NCI-H345 (cell line): ENCODE data around the gene TBC1D1.

Source experiments
- DNase-seq: peaks from one replicate; lab custom pipeline; 2025; lab: John Stamatoyannopoulos, UW

TBC1D1 gene, protein sequence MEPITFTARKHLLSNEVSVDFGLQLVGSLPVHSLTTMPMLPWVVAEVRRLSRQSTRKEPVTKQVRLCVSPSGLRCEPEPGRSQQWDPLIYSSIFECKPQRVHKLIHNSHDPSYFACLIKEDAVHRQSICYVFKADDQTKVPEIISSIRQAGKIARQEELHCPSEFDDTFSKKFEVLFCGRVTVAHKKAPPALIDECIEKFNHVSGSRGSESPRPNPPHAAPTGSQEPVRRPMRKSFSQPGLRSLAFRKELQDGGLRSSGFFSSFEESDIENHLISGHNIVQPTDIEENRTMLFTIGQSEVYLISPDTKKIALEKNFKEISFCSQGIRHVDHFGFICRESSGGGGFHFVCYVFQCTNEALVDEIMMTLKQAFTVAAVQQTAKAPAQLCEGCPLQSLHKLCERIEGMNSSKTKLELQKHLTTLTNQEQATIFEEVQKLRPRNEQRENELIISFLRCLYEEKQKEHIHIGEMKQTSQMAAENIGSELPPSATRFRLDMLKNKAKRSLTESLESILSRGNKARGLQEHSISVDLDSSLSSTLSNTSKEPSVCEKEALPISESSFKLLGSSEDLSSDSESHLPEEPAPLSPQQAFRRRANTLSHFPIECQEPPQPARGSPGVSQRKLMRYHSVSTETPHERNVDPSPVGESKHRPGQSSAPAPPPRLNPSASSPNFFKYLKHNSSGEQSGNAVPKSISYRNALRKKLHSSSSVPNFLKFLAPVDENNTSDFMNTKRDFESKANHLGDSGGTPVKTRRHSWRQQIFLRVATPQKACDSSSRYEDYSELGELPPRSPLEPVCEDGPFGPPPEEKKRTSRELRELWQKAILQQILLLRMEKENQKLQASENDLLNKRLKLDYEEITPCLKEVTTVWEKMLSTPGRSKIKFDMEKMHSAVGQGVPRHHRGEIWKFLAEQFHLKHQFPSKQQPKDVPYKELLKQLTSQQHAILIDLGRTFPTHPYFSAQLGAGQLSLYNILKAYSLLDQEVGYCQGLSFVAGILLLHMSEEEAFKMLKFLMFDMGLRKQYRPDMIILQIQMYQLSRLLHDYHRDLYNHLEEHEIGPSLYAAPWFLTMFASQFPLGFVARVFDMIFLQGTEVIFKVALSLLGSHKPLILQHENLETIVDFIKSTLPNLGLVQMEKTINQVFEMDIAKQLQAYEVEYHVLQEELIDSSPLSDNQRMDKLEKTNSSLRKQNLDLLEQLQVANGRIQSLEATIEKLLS (N-terminal part only)

DNA sequence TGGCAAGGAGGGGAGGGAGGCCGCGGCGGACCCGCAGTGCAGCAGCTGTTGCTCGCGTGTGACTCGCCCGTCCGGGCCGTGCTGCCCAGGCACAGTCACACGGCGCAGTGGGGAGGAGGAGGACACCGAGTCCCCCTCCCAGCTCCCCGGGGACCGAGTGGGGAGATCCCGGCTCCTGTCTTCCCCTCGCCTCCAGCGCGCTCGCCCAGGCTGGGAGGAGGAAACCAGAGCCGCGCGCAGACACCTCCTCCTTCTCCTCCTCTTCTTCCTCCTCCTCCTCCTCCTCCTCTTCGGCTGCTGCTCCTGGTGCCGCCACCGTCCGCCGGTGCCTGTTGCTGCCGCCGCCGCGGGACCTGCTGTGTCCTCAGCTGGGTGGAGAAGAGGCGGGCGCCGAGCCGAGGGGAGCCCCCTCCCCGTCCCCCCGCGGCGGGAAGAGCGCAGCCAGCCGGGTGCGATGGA, at the start of gene TBC1D1:
Gene TBC1D1 (plus strand): TSS at position 284 of the 459 bp plus-strand sequence. CDS start 11,012 bp downstream, outside the sequence.
- no peak for DNase-seq

DNA sequence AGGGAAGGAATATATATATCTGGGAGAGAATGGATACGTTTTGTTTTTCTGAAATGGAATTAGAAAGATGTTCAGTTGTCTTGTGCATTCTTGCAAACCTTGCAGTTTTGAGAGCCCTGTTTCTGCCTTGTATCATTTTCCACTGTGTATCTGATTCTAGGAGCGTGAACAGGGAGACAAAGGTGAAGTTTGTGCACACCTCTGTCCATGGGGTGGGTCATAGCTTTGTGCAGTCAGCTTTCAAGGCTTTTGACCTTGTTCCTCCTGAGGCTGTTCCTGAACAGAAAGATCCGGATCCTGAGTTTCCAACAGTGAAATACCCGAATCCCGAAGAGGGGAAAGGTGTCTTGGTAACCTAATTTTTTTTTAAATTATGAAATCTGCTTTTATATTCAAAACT, 46.7 kb upstream of the TBC1D1 start:
- no peak for DNase-seq

DNA sequence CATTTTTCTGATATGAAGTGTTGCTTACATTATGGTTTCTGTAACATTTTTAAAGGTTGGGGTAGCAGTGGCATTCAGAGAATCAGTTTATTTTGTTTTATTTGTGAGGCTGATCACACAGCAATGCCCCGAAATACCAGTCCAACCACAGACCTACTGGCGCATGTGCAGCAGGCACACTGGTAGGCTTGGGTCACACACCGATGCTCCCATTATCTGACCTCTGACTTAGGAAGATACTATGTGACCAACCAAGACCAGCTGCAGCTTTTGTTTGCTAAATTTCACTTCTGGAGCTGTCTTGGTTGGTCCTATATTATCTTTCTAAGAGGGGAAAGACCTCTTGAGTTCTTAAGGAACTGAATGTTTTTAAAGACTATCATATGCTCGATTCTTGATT, 45.7 kb upstream of the TBC1D1 start:
- no peak for DNase-seq

DNA sequence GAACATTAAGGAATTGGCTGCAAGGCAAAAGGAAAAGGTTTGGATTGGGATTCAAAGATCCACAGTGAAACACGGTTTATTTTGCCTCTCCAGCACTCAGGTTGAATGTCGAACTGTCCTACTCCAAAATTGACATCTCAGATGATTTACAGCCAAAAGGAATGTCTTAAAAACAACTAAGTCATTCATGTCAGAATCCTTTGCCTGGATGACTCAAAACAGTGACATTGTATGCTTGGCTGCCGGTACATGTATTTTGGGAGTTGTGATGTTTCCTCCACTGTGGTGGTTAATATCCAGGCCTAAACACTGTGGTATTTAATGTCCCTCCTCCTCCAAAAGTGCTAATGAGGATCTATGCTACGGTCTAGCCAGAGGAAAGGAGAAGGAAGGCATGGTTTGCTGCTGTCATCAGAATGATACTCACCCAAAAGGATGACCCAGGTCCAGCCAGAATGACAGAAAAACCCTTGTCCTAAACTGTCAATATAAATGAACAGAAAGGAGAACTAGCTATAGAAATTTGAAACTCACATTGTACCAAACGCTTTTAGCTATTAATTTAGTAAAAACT, 43.5 kb upstream of the TBC1D1 start:
- DNase-seq: no peak

DNA sequence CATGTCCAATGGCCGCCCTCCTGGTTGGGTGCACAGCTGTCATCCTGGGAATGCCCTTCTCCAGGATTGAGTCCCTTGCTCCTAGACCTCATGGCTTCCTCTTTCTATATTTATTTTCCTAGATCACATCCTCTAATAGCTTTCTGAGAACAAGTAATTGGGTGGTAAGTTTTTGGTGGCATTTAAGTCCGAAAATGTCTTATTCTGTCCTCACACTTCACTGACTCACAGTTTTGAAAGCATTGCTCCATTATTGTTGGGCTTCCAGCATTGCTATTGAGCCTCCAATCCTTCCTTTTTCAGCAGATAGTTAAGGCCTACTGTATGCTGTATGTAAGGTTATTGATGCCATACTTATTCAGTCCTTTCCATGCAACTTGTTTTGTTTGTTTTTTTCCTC, 38.5 kb upstream of the TBC1D1 start:
- no peak for DNase-seq

DNA sequence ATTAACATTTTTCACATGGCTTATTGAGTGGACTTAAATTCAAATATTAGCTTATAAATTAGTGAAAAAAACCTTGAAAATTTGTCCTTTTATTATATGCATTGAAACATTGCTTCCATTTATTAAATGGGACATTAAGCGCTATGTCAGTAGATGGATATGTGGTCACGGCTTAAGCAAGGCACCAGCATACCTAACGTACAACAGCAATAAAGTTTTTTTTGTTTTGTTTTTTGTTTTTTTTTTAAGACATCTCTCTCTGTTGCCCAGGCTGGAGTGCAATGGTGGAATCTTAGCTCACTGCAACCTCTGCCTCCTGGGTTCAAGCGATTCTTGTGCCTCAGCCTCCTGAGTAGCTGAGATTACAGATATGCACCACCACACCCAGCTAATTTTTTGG, 32.8 kb upstream of the TBC1D1 start:
- no peak for DNase-seq

DNA sequence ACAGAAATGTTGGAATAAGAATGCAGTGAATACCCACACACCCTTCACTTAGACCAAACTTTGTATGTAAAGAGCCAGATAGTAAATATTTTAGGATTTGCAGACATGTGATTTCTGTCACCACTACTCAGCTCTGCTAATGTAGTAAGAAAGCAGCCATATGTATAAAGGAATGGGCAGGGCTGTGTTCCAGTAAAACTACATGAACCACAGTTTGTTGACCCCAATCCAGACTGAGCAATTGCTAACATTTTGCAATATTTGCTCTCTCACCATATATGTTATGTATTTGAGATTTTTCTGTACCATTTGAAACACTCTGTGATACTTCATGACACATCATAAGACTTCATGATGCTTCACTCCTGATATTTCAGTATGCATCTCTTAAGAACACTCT, 32.0 kb upstream of the TBC1D1 start:
- no peak for DNase-seq

DNA sequence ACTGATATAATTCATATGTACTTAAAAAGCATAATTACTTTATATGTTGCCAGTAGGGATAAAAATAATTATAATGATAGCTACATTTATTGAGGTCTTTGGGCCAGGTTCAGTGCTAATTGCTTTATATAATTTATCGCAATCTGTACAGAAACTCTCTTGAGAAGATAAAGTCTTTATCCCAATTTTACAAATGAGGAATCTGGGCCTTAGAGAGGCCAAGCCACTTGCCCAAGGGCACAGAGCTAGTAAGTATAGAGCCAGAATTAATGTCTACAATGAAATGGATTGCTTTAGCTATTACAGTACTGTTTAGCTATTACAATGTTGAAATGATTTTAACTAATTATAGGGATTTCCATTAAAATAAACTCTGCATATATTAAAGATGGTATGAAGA, 30.6 kb upstream of the TBC1D1 start:
- DNase-seq: no peak

DNA sequence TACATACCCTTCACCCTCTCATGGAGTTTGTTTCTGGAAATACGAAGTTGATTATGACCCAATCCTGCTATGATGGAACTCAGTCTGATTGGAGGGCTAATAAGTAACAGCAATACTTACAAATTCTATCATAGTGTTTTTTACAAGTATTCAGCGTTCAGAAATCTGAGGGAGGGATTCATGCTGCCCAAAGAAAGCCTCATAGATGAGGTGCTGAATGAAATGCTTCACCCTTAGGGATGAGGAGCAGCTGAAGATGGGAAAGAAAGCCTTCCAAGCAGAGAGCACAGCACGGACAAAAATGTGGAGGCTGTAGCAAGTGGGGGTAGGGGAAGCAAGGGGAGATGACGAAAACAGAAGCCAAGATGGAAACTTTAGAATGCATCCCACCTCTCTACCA, 27.9 kb upstream of the TBC1D1 start:
- DNase-seq: no peak

DNA sequence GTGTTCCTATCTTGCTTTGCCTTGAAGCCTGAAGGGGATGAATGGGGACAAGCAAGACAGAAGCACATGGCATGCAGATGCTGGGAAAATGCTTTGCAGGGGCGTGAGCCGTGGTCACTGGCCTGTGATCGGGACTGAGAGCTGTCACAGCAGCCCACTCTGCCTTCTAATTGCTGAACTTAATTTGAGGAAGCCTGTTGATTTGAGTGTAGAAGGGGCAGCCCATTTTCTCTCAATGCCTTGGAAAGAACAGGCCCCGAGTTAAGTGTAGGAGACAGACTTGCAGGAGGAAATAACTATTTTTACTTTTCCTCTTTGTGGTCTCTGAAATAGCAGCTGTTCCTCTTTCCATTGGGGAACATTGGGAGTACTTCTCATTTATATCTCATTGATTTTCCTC, 26.1 kb upstream of the TBC1D1 start:
- DNase-seq: no peak

DNA sequence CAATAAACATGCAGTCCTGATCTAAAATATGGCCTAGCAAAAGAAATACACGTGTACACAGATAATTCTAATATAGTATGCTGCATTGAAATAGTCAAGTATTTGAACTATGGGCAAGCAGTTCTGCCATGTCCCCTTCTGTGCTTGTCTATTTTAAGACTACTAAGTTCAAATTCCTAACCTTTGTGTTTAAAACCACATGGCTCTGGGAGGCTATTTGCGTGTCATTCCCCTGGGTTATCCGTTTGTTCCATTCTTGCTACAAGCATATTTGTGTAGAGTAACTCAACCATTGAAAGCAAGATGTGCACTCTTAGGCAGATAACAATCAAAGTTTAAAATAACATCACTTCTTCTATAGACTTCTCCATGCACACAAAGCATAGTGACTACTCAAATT, 25.4 kb upstream of the TBC1D1 start:
- no peak for DNase-seq

DNA sequence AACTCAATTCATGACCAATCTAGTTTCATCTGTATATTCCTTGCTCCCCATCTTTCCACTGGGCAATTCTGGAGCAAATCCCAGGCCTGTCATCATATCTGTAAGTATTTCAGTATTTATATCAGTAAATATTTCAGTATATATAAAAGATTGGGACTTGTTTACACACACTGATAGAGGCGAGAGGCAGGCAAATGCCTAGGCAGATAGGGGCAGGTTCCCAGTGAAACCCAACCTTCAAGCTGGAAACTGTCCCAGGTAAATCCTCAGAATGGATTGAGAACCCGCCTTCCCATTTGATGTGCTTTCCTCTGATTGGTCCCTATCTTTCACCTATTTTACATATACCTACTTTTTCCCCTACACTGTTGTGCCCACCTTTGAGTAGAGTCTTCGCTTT, 23.8 kb upstream of the TBC1D1 start:
- no peak for DNase-seq

DNA sequence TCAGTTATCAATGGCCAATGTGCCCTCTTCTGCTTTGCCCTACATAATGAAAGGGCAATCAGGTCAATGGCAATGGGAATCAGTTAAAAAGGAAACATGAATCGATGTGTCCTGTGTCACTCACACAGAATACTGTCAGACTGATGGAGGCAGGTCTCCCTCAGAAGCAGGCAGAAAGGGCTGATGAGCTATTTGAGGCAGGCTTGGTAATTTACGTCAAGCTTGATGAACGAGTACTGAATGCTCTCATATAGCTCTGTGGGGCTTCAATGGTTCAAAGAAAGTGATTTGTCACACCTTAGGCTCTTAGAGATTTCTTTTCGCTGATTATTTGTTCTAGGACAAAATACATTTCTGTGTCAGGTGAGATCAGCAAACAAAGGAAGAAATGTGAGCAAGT, 22.6 kb upstream of the TBC1D1 start:
- DNase-seq: no peak

DNA sequence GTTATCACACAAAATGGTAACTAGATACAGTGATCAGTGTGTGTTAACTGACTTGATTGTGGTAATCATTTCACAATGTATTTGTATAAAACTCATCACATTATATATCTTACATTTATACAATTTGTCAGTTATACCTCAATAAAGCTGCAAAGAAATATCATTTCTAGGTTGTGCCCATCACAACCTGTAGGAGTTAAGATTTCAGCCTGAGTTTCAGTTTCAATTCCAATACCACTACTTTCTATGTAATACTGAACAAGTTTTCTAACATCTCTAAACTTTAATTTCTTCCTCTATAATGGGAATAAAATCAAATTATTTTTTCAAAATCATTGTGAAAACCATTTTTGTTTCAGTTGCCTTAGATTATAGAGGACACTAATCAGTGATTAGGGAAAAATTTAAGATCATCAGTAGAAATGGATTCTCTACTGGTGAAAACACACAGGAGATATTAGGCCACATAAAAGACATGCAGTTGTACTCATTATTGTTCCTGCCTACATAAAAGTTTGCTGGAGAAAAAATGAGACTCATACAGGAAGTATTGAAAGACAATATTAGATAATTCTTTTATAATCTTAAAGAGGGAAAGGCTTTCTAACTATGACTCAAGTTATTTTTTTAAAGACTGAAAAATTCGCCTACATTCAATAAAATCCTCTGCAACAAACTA, 18.4 kb upstream of the TBC1D1 start:
- no peak for DNase-seq

DNA sequence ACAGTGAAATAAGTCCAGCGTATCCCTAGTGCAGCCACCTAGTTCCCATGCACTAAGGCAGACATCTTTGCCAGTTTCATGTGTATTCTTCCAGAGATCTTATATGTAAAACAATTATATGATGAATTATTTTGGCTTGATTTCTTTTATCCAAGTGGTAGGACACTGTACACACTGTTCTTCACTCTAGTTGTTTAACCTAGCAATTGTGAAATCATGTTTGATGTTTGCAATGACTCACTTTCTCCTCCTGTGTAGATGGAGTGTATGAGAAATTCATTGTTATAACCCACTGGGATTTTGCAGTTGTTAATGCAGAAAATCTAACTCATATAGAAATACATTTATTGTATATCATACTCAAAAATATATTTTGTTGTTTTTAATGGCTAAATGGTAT, 17.5 kb upstream of the TBC1D1 start:
- no peak for DNase-seq

DNA sequence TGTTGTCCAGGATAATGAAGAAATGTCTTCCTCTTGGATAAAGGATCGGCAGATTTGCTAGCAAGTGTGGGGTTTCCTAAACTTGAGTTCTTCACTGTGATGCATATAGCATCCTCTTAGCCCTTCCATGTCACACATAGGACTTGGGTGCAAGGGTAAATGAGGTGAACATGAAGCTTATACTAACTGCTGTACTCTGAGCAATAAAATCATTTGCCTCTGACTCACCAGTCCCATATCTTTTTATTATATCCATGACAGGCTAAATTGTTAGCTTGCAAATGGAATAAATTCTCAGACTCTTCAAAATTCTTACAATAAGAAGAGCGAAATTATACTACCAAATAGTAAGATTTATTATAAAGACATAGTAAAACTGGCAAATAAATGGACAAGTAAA, 14.7 kb upstream of the TBC1D1 start:
- no peak for DNase-seq

DNA sequence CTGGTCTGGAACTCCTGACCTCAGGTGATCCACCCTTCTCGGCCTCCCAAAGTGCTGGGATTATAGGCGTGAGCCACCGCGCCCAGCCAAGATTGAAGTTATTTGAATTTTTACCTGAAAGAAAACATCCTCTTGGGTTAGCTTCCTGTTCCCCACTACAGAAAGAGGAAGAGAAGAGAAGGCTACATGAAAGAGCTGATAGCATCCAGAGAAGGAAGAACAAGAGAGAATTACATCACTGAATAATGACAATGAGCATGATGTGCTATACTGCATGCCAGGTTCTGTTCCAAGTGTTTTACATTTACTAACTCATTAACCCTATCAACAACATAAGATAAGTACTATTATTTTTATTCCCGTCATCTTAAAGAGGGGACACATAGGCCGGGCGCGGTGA, 11.5 kb upstream of the TBC1D1 start:
- no peak for DNase-seq

DNA sequence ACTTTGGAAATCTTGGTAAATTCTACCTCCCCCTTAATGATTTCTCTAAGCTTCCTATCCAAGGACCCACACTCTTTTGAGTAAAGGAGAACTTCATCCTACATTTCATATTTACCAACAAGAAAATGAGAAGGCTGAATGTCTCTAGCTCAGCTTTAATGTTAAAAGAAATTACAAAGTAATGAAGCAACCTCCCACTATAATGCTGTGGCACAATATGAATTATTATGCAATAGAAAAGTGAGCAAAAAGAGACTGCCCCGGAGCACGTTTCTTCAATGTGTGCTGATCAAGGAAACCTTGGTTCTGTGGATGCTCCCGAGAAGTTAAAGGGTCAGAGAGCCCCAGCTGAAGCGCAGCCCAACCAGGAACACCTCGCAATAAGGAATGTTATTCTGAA, 9.1 kb upstream of the TBC1D1 start:
- no peak for DNase-seq

DNA sequence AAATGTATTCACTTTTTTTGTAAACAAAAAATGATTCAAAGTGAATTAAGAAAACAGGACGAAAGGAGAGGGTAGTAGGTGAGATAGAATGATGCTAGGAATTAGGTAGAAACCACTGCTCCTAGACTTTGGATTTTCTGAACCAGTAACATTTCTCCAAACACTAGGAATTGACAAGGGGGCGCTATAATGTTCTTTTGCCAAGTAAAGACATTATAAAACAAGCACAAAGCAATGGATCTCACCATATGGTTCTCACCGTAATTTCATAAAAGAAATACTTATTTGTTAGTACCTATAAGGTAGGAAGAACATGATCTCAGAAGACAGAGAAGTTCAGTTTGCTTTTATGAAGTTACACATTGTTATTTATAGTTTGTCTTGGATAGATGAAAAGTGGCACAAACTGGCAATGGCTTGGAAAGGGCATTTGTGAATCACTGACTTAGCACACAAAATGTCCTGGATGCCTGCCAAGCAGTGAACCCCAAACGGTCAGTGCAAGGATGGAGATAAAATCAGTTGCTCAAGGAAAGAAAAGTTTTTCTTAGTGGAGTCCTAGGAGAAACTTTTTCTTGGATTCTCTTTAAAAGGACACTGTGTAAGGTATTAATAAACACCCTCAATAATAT, 8.1 kb upstream of the TBC1D1 start:
- DNase-seq: no peak

DNA sequence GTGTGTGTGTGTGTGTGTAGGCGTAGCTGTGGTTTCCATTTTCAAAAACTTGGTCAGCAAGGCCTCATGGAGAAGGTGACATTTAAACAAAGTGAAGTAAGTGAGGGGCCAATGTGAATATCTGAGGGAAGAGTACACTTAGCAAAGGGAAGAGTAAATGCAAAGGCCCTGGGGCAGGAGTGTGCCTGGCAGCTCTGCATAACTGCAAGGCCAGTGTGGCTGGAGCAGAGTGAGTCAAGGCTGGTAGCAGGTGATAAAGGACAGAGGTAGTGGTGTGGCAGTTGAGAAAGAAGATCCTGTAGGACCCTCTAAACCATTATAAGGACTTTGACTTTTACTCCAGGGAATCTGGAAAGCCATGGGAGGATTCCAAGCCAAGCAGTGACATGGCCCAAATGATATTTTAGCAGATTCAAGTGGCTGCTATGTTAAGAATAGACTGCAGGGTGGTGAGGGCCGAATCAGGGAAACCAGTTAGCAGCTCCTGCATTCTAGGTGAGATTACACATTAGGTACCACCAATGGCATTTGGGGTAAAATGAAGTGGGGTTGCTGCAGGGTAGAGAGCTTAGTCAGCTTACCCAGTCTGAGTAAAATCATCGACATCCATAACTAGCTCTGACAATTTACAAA, 5.9 kb upstream of the TBC1D1 start:
- DNase-seq: no peak

DNA sequence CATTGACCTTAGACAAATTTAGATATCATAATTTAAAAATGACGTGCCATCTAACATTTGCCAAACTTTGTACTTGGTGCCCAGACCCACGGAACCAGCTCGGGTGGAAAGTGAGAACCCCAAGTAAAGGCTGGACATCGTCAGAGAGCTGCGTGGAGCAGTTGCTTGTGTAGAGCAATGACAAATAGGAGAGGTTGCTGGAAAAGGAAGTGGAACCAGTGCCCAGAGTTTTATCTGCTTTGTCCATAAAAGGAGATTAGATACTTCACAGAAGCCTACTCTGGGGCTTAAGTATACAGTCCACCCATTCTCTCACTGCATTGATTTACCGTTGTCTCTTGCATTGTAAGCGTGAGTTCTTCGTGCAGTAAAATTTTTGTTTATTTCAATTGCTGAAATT, 5.4 kb upstream of the TBC1D1 start:
- DNase-seq: no peak
